Measurements from ENCODE around the gene ZNF19.

- TF ChIP-seq POLR2AphosphoS5 (IDR thresholded peaks at IDR 0.05; ENCODE audit: insufficient read depth, low read depth, low read length) = no peak
- no peak for TF ChIP-seq EZH2 (IDR thresholded peaks at IDR 0.05; ENCODE audit: borderline replicate concordance, low read depth, low read length, severe bottlenecking)
- no peak for TF ChIP-seq CTCF (IDR thresholded peaks at IDR 0.05; ENCODE audit: extremely low read depth in 1 of 2, insufficient read depth in 1 of 2, low read depth in 1 of 2, low read length in 2 of 2)
- TF ChIP-seq FOS (IDR thresholded peaks at IDR 0.05; ENCODE audit: borderline replicate concordance, insufficient read depth, low read length) = no peak
- no peak for TF ChIP-seq POLR2A (IDR thresholded peaks at IDR 0.05; ENCODE audit: low read depth, low read length)
- TF ChIP-seq MAX (IDR thresholded peaks at IDR 0.05; ENCODE audit: insufficient read depth, insufficient read length) = no peak
- no peak for TF ChIP-seq JUN (IDR thresholded peaks at IDR 0.05; ENCODE audit: borderline replicate concordance, insufficient read depth, insufficient read length, low read depth)
- no peak for TF ChIP-seq MYC (IDR thresholded peaks at IDR 0.05; ENCODE audit: low read depth, low read length)
- TF ChIP-seq GATA2 (IDR thresholded peaks at IDR 0.05; ENCODE audit: insufficient read depth, insufficient read length, low read depth, low read length) = no peak
Measured at GRCh38 chr16:71528863-71529262, 39.7 kb upstream of the ZNF19 start.

All from endothelial cell of umbilical vein (primary cell).